Stimulated activated CD8-positive, alpha-beta memory T cell treated with anti-CD3 and anti-CD28 coated beads, Interleukin-12 subunit alpha, Interleukin-12 subunit beta, amount 100 ng/mL, for 24 hours (primary cell): ENCODE results near the gene NTSR2.

ENCODE experiments used
- DNase-seq: peaks from one replicate; pipeline ENCODE4 v3.0.0-alpha.2; 2020; ENCODE audit errors: extremely low read depth

Gene NTSR2

DNA sequence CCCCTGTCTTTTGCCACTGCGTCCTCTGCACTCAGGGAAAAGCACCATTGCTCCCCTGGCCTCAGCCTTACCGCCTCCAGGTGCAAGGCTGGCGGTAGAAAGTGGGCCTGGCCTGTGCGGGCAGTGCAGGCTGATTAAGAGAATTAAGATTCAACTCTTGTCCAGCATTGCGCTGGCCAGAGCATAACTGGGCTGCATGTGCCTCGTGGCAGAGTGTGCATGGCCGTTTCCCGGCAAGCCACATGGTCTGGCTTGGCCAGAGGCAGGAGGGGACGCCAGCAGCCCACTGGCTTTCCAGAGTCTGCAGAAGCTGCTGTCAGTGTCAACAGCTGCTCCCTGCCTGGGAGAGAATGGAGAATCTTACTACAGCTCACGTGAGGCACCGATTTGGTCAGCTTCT, 12.3 kb downstream of the NTSR2 start:
- no peak for DNase-seq

DNA sequence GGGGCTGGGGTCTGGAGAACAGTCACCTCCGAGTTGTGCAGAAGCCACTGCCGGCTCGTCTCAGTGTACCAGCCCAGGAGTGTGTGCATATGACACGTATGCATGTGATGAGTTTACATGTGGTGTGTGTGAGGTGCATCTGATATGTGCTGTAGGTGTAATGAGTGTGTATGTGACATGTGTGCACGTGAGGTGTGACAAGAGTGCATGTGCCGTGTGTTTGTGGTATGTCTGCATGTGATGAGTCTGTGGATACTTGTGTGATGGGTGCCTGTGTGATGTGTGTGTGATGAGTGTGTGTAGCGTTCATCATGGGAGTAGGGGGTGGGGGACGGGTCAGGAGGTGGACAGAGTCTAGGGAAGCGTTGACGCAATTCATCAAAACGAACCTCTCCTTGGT, 12.8 kb downstream of the NTSR2 start:
- no peak for DNase-seq

- no peak for DNase-seq
Measured at GRCh38 chr2:11656671-11657101, 13.3 kb downstream of the NTSR2 start.

DNA sequence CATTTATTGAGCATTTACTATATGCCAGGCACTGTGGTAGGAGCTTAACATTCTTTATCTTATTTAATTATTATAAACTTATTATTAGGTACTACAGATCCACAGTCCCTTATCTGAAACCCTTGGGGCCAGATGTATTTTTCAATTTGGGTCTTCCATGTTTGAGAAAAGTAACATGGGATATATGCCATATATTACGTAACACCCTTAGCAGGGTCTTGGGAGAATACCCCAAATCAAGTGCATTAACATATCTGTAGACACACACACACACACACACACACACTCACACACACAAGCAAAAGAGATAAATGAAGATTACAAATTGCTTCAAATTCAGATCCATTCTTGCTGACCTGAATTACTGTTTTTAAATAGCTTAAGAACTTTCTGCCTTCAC, 13.7 kb downstream of the NTSR2 start:
- no peak for DNase-seq

GRCh38 chr2:11655495-11655894, 14.5 kb downstream of the NTSR2 start:
- no peak for DNase-seq

- no peak for DNase-seq
Measured at GRCh38 chr2:11652553-11652952, 17.4 kb downstream of the NTSR2 start.

- no peak for DNase-seq
Measured at GRCh38 chr2:11651856-11652548, 18.0 kb downstream of the NTSR2 start.

GRCh38 chr2:11649093-11649492, 20.9 kb downstream of the NTSR2 start:
- no peak for DNase-seq

DNA sequence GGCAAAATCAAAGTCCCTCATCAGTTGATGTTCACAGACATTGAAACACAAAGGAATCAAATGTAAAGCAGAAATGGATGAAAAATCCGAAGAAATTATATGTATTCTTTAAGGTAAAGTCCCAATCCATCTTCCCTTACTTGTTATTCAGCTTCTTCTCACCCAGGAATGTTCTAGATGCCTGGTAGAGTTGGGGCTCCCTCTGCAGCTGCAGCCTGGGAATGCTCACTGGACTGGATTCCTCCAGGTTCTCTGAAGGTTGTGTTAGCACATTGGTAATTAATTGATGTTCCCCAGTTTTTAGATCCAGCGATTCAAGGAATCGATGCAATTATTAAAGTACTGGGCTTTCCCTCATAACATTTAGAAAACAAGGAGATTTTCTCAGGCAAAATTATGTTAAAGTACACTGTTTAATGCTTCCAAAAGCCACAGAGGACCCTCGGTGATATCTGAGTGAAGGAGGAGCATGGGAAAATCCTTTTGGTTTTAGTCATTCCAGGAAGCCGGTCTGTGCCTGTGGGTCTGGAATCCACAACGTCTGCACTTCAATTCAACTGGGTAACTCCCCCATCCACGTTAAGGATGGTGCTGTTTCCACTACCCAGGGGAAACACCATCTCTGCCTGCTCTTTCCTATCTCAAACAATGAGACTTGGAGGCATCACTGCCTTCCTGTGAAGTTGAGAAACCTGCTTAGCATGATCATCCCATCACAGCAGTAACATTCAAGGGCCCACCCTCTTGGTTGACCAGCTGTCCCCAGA, 22.0 kb downstream of the NTSR2 start:
- no peak for DNase-seq

DNA sequence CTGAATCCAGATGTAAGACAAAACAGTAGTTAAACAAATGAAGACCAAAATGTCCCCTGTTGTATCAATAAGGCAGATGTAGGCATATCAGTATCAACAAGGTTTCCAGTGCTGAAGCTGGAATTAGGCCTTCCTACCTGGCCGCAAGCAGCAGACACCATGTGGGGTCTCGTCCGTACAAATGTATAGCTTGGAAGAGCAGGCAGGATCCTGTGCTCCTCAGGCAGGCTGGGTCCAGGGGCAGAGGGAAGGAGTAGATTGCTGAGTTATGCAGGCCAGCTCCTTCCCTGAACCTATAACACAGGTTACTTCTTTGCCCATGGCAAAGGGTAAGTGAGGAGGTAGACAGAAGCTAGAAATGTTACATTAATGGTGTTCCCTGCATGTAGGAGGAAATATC, 23.5 kb downstream of the NTSR2 start:
- no peak for DNase-seq

- no peak for DNase-seq
Measured at GRCh38 chr2:11644293-11644692, 25.7 kb downstream of the NTSR2 start.

DNA sequence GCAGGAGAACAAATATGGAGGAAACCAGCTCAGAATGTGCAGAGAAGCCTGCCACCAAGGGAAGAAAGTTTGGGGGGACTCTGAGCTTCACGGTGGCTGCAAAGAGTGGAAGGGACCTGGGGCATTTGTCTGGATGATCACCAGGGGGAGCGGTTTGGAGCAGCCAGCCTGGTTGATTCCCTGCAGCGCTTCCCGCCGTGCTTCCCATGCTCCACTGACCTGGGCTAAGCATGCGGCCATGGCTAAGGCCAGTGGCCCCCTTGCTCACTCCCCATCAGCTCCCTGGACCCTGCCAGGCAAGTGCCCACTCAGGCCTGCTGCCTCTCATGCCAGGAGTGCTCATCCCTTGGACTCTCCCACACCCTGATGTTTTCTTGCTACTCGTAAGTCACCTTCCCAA, 27.0 kb downstream of the NTSR2 start:
- no peak for DNase-seq

DNA sequence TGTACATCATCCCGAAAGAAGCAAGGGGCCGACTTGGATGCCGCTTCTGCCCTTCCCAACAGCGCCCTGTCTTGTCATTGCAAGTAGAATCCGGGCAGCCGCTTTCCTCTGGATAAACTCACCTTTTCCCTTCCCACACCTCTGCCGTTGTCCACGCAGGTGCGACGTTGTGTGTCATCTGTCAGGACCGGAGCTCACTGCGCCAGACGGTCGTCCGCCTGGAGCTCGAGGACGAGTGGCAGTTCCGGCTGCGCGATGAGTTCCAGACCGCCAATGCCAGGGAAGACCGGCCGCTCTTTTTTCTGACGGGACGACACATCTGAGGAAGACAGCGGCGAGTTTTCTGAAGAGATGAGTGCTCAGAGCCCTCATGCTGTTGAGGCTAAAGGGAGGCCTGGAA, 29.9 kb downstream of the NTSR2 start:
- DNase-seq, result no peak

DNA sequence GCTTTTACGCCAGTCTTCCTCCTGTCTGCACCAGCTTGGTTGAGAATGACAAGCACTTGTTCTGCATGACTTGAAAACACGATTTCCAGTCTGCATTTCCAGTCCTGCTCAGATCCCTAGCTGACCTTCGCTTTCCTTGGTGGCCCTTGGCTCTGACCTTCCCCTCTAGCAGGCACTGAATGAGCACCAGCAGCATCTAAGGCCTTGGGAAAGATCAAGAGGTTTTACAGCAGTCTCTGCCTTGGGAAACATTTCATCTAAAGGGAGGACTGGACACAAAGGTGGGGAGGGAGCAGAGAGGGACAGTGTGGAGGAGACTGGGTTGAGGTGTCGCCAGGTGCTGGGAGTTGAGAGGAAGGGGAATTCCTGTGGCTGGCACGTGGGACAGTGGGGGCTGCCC, 30.5 kb downstream of the NTSR2 start:
- DNase-seq, result no peak

DNA sequence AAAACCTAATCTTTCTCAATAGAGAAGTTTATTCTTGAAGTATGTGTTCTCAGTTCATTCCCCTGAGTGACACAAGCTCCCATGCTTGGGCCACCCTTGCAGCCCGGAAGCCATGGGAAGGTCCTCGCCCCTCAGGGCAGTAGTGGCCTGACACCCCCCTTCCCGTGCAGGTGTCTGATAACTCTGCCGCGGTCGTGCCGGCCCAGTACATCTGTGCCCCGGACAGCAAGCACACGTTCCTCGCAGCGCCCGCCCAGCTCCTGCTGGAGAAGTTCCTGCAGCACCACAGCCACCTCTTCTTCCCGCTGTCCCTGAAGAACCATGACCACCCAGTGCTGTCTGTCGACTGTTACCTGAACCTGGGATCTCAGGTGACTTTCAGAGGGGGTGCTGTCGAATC, 32.4 kb downstream of the NTSR2 start:
- no peak for DNase-seq

DNA sequence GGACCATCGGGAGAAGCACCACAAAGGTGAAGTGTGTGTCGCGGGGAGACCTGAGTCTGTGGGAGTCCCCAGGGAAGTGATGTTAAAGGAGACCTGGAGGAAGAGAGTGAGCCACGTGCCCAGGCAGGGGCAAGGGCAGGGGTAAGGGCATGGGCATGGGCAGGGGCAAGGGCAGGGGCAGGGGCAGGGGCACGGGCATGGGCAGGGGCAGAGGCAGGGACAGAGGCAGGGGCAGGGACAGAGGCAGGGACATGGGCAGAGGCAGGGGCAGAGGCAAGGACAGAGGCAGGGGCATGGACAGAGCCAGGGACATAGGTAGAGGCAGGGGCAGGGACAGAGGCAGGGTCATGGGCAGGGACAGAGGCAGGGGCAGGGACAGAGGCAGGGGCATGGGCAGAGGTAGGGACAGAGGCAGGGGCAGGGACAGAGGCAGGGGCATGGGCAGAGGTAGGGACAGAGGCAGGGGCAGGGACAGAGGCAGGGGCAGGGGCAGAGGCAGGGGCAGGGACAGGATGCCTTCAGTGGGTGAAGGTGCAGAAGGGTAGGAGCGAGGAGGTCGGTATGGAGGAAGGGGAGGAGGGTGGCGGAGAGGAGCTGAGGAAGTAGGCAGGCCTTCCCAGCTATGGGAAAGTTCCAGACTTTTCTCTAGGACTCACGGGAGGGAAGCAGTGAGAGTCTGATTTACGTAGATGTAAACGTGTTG, 33.3 kb downstream of the NTSR2 start:
- DNase-seq, result no peak

- DNase-seq, result no peak
Measured at GRCh38 chr2:11635141-11635540, 34.9 kb downstream of the NTSR2 start.

DNA sequence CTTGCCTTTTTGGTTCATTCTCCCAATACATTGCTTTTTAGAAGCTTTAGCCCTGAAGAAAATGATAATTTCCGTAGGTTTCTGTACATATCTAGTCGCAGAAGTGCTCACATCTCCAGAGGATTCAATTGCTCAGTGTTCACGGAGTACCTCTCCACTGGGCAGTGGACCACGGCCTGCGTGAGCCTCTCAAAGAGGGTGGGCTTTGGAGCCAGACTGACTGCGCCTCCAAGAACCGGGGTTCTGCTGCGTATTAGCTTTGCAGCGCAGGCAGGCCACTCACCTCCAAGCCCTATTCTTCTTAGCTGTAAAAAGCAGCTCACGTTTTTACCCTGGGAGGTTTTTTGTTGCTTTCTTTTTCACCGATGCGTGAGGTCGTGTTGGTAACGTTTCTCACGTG, 35.4 kb downstream of the NTSR2 start:
- no peak for DNase-seq

DNA sequence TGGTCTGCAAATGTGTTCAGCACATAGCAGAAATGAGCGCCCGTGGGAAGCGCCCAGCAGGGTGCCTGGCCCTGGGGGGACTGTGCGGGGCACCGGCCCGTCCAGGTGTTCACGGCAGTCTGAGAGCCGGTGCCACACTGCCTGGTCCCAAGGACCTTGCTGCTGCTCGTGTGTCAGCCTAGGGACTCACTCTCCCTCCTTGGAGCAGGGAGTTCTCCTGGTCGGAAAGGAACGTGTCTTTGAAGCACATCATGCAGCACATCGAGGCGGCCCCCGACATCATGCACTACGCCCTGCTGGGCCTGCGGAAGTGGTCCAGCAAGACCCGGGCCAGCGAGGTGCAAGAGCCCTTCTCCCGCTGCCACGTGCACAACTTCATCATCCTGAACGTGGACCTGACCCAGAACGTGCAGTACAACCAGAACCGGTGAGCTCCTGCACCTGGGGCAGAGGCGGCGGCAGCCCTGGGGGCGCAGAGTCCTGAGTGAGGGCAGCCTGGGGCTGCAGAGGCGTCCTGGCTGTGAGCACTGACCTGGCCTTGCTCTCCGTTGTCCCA, 36.0 kb downstream of the NTSR2 start:
- DNase-seq, result no peak

DNA sequence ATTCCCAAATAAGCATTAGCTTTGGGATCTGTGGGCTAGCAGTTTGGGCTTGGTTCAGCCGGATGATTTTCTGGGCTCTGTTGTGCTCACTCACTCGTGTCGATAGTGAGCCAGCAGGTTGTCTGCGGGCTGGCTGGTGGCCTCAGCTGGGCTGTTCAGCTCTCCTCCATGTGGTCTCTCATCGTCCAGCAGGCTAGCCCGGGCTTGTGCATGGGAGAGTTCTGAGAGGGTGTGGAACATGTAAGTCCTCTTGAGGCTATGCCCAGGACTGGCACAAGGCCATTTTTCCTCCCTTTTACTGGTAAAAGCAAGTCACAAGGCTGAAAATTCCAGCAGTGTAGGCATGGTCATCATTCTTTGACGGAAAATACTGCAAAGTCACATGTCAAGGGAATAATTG, 38.5 kb downstream of the NTSR2 start:
- DNase-seq, result no peak

- DNase-seq, result no peak
Measured at GRCh38 chr2:11630855-11631254, 39.1 kb downstream of the NTSR2 start.

DNA sequence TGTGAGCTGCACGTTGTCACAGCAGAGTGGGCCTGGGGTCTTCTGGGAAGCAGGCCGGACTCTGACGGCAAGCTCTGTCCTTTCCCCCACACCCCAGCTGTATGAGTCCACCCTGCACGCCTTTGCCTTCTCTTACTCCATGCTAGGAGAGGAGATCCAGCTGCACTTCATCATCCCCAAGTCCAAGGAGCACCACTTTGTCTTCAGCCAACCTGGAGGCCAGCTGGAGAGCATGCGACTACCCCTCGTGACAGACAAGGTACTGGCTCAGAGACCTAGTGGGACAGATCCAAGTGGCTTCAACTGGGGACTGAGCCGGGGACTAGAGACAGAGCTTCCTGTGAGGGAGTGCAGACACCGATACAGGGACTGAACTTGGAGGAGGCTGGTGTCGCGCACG, 40.1 kb downstream of the NTSR2 start:
- DNase-seq, result no peak

DNA sequence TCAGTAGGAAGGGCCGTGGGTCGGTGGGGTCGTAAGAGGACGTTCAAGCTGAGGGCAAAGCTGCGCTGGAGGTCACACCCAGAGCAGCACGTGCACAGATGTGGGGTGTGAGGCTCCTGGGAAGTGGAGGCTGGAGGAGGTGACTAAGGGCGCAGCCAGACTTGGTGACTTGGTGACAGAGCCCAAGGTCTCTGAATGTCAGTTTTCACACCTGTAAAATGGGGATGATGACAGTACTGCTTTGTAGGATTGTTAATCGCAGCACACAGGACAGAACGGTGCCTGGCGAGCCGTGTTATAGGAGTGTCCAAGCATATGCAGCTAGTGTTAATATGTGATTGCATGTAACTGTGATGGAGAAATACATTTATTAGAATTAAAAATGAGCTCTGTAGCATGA, 40.8 kb downstream of the NTSR2 start:
- no peak for DNase-seq
